H1 (cell line): ENCODE results near the gene SLC15A3. TPM values are rescaled to one million over a fixed set of nuclear protein-coding genes. Genes with fewer than 3 reads are reported as not detected.

Source experiments
- CTCF ChIA-PET: fragments of 300-600 bp; sonication (Branson Sonifier 250); formaldehyde crosslinking; loops from one replicate; lab custom pipeline; 2021; ENCODE audit not compliant: partially characterized antibody; lab: Charles Lee
- POLR2A ChIA-PET: fragments of 300-600 bp; sonication (Branson Sonifier 250); formaldehyde crosslinking; loops from one replicate; lab custom pipeline; 2021; ENCODE audit warnings: inconsistent platforms; ENCODE audit not compliant: partially characterized antibody; lab: Charles Lee
- DNase-seq, 2 experiments: peaks; one replicate each; pipeline versions ENCODE4 v3.0.0 to v3.0.0-alpha.2; 2010 to 2022; ENCODE audit warnings: low spot score in 2 of 2, low read depth in 1 of 2, mixed read lengths in 1 of 2
- FAIRE-seq: peaks from 2 replicates; lab custom pipeline; 2011; peaks lifted over from hg19 to GRCh38; lab: Jason Lieb, UNC
- H2AFZ ChIP-seq: 2 replicates; pipeline ENCODE4 v1.8.1; 2012; ENCODE audit warnings: low read length, inconsistent platforms
- H2AK5ac ChIP-seq: 2 replicates; pipeline ENCODE4 v1.6.1; 2013; ENCODE audit warnings: low read depth, low read length
- H2BK120ac ChIP-seq: replicated peaks from 2 replicates; pipeline ENCODE3; 2013; ENCODE audit warnings: low read depth, low read length, inconsistent platforms
- H2BK12ac ChIP-seq: 2 replicates; pipeline ENCODE4 v1.6.1; 2013; ENCODE audit warnings: low read depth, low read length
- H2BK15ac ChIP-seq: 2 replicates; pipeline ENCODE4 v1.6.1; 2013; ENCODE audit warnings: low read length
- H2BK20ac ChIP-seq: 2 replicates; pipeline ENCODE4 v1.6.1; 2013; ENCODE audit warnings: low read length
- H2BK5ac ChIP-seq: 2 replicates; pipeline ENCODE4 v1.6.1; 2013; ENCODE audit warnings: low read depth, low read length
- H3K14ac ChIP-seq: 2 replicates; pipeline ENCODE4 v1.6.1; 2013; ENCODE audit warnings: inconsistent platforms; ENCODE audit not compliant: insufficient read length
- H3K18ac ChIP-seq: 2 replicates; pipeline ENCODE4 v1.6.1; 2013; ENCODE audit warnings: low read length; ENCODE audit errors: extremely low read depth
- H3K23ac ChIP-seq: 2 replicates; pipeline ENCODE4 v1.6.1; 2013; ENCODE audit warnings: inconsistent platforms; ENCODE audit not compliant: insufficient read length
- H3K23me2 ChIP-seq: 2 replicates; pipeline ENCODE4 v1.6.1; 2013; ENCODE audit warnings: low read depth, low read length
- H3K27ac ChIP-seq: 2 replicates; pipeline ENCODE4 v1.6.1; 2011; ENCODE audit warnings: low read depth, low read length, inconsistent platforms
- H3K27me3 ChIP-seq, 4 experiments: replicated peaks in 1 of 4; 1 replicate in 1 of 4; 2 replicates in 3 of 4; pipeline versions ENCODE4 v1.6.1 to v1.8.1; 2011 to 2013; ENCODE audit warnings: low read length in 3 of 4, mild to moderate bottlenecking in 3 of 4, inconsistent platforms in 2 of 4, mixed read lengths in 2 of 4, moderate library complexity in 1 of 4; ENCODE audit not compliant: control insufficient read depth in 3 of 4, insufficient read depth in 3 of 4; ENCODE audit errors: extremely low read depth in 1 of 4
- H3K36me3 ChIP-seq, 4 experiments: 2 replicates each; pipeline versions ENCODE4 v1.6.1 to v1.8.1; 2011 to 2013; ENCODE audit warnings: mild to moderate bottlenecking in 4 of 4, low read length in 3 of 4, moderate library complexity in 2 of 4, control low read depth in 1 of 4, inconsistent platforms in 1 of 4; ENCODE audit not compliant: insufficient read depth in 4 of 4, control insufficient read depth in 2 of 4
- H3K4ac ChIP-seq: replicated peaks from 2 replicates; pipeline ENCODE3; 2013; ENCODE audit warnings: low read length, low read depth, mixed read lengths, inconsistent platforms; ENCODE audit not compliant: insufficient read length
- H3K4me1 ChIP-seq, 4 experiments: replicated peaks in 1 of 4; 1 replicate in 1 of 4; 2 replicates in 3 of 4; pipeline versions ENCODE4 v1.6.1 to v1.8.1; 2011 to 2013; ENCODE audit warnings: low read length in 3 of 4, inconsistent platforms in 2 of 4, mixed read lengths in 1 of 4; ENCODE audit not compliant: insufficient read depth in 4 of 4, control insufficient read depth in 3 of 4
- H3K4me2 ChIP-seq, 2 experiments: 2 replicates each; pipeline versions ENCODE4 v1.6.1 to v1.8.1; 2011 to 2013; ENCODE audit warnings: low read depth in 2 of 2, low read length in 2 of 2, control low read depth in 1 of 2, inconsistent platforms in 1 of 2, mild to moderate bottlenecking in 1 of 2; ENCODE audit not compliant: insufficient read depth in 1 of 2
- H3K4me3 ChIP-seq, 4 experiments: fragments of 200-600, 300-600 bp in 1 of 4; sonication (generic), shearing (Covaris generic), sonication (Bioruptor Twin) in 1 of 4; 2 replicates each; pipeline versions ENCODE4 v1.5.1 to v1.8.1; 2011 to 2016; ENCODE audit warnings: low read length in 4 of 4, low read depth in 3 of 4, control low read depth in 2 of 4, inconsistent platforms in 2 of 4, mild to moderate bottlenecking in 2 of 4, mixed read lengths in 1 of 4, moderate library complexity in 1 of 4; ENCODE audit not compliant: insufficient read depth in 2 of 4; ENCODE audit errors: extremely low read depth in 1 of 4
- H3K56ac ChIP-seq: replicated peaks from 2 replicates; pipeline ENCODE3; 2013; ENCODE audit warnings: low read depth, mild to moderate bottlenecking, mixed read lengths, low read length, inconsistent platforms; ENCODE audit not compliant: insufficient read length
- H3K79me1 ChIP-seq: 2 replicates; pipeline ENCODE4 v1.6.1; 2013; ENCODE audit warnings: low read depth, low read length, control low read depth
- H3K79me2 ChIP-seq, 2 experiments: 2 replicates each; pipeline versions ENCODE4 v1.6.1 to v1.8.1; 2012 to 2013; ENCODE audit warnings: low read length in 2 of 2, mild to moderate bottlenecking in 2 of 2, inconsistent platforms in 1 of 2; ENCODE audit not compliant: insufficient read depth in 2 of 2, control insufficient read depth in 1 of 2
- H3K9ac ChIP-seq, 4 experiments: replicated peaks in 1 of 4; 1 replicate in 1 of 4; 2 replicates in 3 of 4; pipeline versions ENCODE4 v1.6.1 to v1.8.1; 2011 to 2013; ENCODE audit warnings: low read depth in 3 of 4, low read length in 3 of 4, control low read depth in 2 of 4, mild to moderate bottlenecking in 2 of 4, moderate library complexity in 2 of 4, inconsistent platforms in 1 of 4; ENCODE audit errors: extremely low read depth in 1 of 4
- H3K9me3 ChIP-seq, 2 experiments: 2 replicates each; pipeline versions ENCODE4 v1.6.1 to v1.8.1; 2012 to 2013; ENCODE audit warnings: mild to moderate bottlenecking in 2 of 2, moderate library complexity in 2 of 2, control low read depth in 1 of 2, inconsistent platforms in 1 of 2, low read depth in 1 of 2, low read length in 1 of 2, mixed read lengths in 1 of 2; ENCODE audit not compliant: insufficient read depth in 2 of 2
- H4K20me1 ChIP-seq, 2 experiments: replicated peaks in 1 of 2; 2 replicates each; pipeline versions ENCODE3 to v1.8.1; 2011 to 2013; ENCODE audit warnings: inconsistent platforms in 2 of 2, low read length in 2 of 2, mild to moderate bottlenecking in 1 of 2; ENCODE audit not compliant: insufficient read depth in 2 of 2, control insufficient read depth in 1 of 2
- H4K5ac ChIP-seq: 2 replicates; pipeline ENCODE4 v1.6.1; 2013; ENCODE audit warnings: low read length, low read depth, mixed read lengths, inconsistent platforms; ENCODE audit not compliant: insufficient read length
- H4K8ac ChIP-seq: 2 replicates; pipeline ENCODE4 v1.8.0; 2013; ENCODE audit warnings: mild to moderate bottlenecking, moderate library complexity, low read length, inconsistent platforms; ENCODE audit not compliant: insufficient read depth; ENCODE audit errors: extremely low read depth
- H4K91ac ChIP-seq: replicated peaks from 2 replicates; pipeline ENCODE3; 2013; ENCODE audit warnings: low read length, mixed read lengths, inconsistent platforms; ENCODE audit not compliant: insufficient read length
- CBX8 ChIP-seq: fragments of 300-800, 300-1000 bp; sonication (generic); IDR thresholded peaks from 2 replicates; pipeline ENCODE4 v1.7.1; 2016; ENCODE audit warnings: low read depth, low read length, borderline replicate concordance
- CTBP2 ChIP-seq: IDR thresholded peaks from 2 replicates; pipeline ENCODE4 v1.7.0; 2011; ENCODE audit warnings: borderline replicate concordance, mild to moderate bottlenecking, moderate library complexity, mixed read lengths, low read length; ENCODE audit not compliant: insufficient read depth, insufficient read length
- POLR2A ChIP-seq, 2 experiments: IDR thresholded peaks; 1 replicate in 1 of 2; 2 replicates in 1 of 2; pipeline ENCODE4 v1.6.1; 2011; ENCODE audit warnings: low read depth in 2 of 2, low read length in 2 of 2, mild to moderate bottlenecking in 2 of 2; ENCODE audit errors: control extremely low read depth in 1 of 2
- RAD21 ChIP-seq, 2 experiments: IDR thresholded peaks in 1 of 2; conservative IDR thresholded peaks in 1 of 2; 2 replicates each; pipeline ENCODE4 v1.6.1; 2011; ENCODE audit warnings: low read depth in 2 of 2, low read length in 2 of 2, improper control_type of control experiment in 1 of 2, inconsistent platforms in 1 of 2, mild to moderate bottlenecking in 1 of 2, moderate library complexity in 1 of 2
- WGBS, 2 experiments: shearing (Covaris generic) in 1 of 2; methylation state at CpG; one replicate each; pipeline versions ENCODE4 v1.1.6 to v1.1.7; 2013 to 2015; ENCODE audit warnings: low lambda C conversion rate in 2 of 2, mixed read lengths in 2 of 2, inconsistent platforms in 1 of 2, low coverage in 1 of 2, missing lambda C conversion rate in 1 of 2; ENCODE audit not compliant: insufficient replicate concordance in 2 of 2, insufficient coverage in 1 of 2, insufficient read length in 1 of 2; ENCODE audit errors: extremely low coverage in 1 of 2, missing lambda C conversion rate in 1 of 2; 5-methylcytosine and 5-hydroxymethylcytosine counted together
- polyA plus RNA-seq, 7 experiments: library from polyadenylated mRNA; depleted of rRNA in 3 of 7; stranded (reverse) in 5 of 7; unstranded in 2 of 7; fragments of >200 nt in 5 of 7; fragments of 200-250 nt in 2 of 7; gene quantifications; 1 replicate in 5 of 7; 2 replicates in 1 of 7; 4 replicates in 1 of 7; pipeline versions ENCODE4 v1.2.1 to v1.2.3, GENCODE V29; 2011 to 2013; ENCODE audit warnings: missing spikeins in 2 of 7, mixed read lengths in 2 of 7
- total RNA-seq: library from RNA; stranded (reverse); fragmentation: NEBNext Ultra II Directional; extraction: Animal tissue kit (Norgen Biotek cat#: 25700); gene quantifications from 2 replicates; pipeline ENCODE4 v1.2.1, GENCODE V29; 2021

SLC15A3 gene
- total and polyA plus RNA-seq, 2 of the 8 experiments (the other 6 are each of a cell fraction or from before 2014, with no cell fraction given), result 25.8 to 31.0 TPM

DNA sequence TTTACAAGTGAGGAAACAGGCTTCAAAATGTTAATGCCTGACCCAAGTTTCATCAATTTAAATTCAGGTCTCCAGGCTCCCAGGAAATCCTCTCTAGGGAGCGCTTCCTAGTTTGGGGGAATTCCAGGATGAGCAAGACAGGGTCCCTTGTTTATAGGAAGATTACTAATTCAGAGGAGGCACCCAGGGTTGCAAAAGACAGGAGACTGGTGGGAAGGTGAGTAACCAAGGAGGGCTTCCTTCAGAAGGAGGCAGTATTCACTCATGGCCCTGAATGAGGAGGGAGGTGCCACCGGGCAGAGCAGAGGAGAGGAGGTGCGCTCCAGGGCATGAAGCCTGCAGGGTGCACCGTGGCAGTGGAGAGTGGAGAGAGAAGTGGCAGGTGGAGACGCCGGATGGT lies 26.1 kb downstream of the SLC15A3 start:
- Histone ChIP-seq H3K27me3 (peaks cover 0 to 3% (median 0%) of the 10 kb centered on the region in 4 experiments; a peak in 1 of 7 replicates), H2BK20ac (no peak overlapping the region), H3K79me2 (no peaks in the 10 kb centered on the region), H3K14ac (no peak overlapping the region), H3K4ac (no peak overlapping the region), H3K56ac (no peak overlapping the region), H2BK12ac (0 out of 2 replicates have a peak overlapping the region, but pooled peaks have one; percentile 39), H3K4me2 (peak overlapping the region; percentile 68 to 91), H3K27ac (no peak overlapping the region), H2BK120ac (no peak overlapping the region), H3K9ac (0 out of 7 replicates have a peak overlapping the region, but pooled peaks of 1 of the 4 experiments have one; percentile 20), H3K79me1 (peaks cover 11% of the 10 kb centered on the region), H3K9me3 (no peaks in the 10 kb centered on the region), H4K8ac (no peak overlapping the region), H3K23me2 (peaks cover 11% of the 10 kb centered on the region; the same call in 1 of the 2 replicates), H4K5ac (no peak overlapping the region), H2AFZ (no peak overlapping the region), H3K18ac (no peak overlapping the region), H2BK15ac (no peak overlapping the region), H4K20me1 (peaks cover 8 to 9% of the 10 kb centered on the region in 2 experiments), H3K36me3 (peaks cover 10 to 38% (median 17%) of the 10 kb centered on the region in 4 experiments; a peak in 7 of 8 replicates), H4K91ac (no peak overlapping the region), H3K4me3 (peak overlapping the region; percentile 70 to 95 (median 77); a peak in 6 of 8 replicates), H3K4me1 (peaks cover 5 to 14% (median 5%) of the 10 kb centered on the region in 4 experiments; a peak in 6 of 7 replicates), H2BK5ac (no peak overlapping the region), H3K23ac (no peak overlapping the region), H2AK5ac (0 out of 2 replicates have a peak overlapping the region, but pooled peaks have one; percentile 75)
- 75% methylated on average over 6 of the region's 6 CpGs; no CpG with 5 or more reads in 1 of the 2 experiments for WGBS, 2 experiments
- DNase-seq, result no peak
- CTCF ChIA-PET, result interaction anchor here (1.2 to 1.9 kb wide), 3 partner anchors 9 to 15 kb away, joined by 3 to 7 read pairs (median 4); no protein-coding TSS in a partner anchor
- TF ChIP-seq CTBP2, result no peak
- no peak for TF ChIP-seq POLR2A (IDR thresholded peaks at IDR 0.05; ENCODE audit: control extremely low read depth in 1 of 2, low read depth in 2 of 2, low read length in 2 of 2)
- no peak for TF ChIP-seq CBX8
- TF ChIP-seq RAD21 (IDR thresholded peaks at IDR 0.05 in 1 of 2, conservative IDR thresholded peaks at IDR 0.05 in 1 of 2; ENCODE audit: low read depth in 2 of 2, low read length in 2 of 2), result 0 out of 4 replicates have a peak, but pooled peaks of 1 of the 2 experiments have one; percentile 1
- FAIRE-seq, result no peak
- POLR2A ChIA-PET, result interaction anchor here (1.3 to 5.7 kb wide), 3 partner anchors 12 to 25 kb away, joined by 5 to 26 read pairs (median 6); partner anchors contain the start of gene TMEM109
